ENCODE measurements around the gene TMEM86B.
A peak's percentile ranks its signal among the peaks of the same experiment; 100 is the strongest.

The TMEM86B gene

GRCh38 chr19:55257461-55258420 is 29.2 kb upstream of the TMEM86B start:
- peak; percentile 20 for DNase-seq

DNA sequence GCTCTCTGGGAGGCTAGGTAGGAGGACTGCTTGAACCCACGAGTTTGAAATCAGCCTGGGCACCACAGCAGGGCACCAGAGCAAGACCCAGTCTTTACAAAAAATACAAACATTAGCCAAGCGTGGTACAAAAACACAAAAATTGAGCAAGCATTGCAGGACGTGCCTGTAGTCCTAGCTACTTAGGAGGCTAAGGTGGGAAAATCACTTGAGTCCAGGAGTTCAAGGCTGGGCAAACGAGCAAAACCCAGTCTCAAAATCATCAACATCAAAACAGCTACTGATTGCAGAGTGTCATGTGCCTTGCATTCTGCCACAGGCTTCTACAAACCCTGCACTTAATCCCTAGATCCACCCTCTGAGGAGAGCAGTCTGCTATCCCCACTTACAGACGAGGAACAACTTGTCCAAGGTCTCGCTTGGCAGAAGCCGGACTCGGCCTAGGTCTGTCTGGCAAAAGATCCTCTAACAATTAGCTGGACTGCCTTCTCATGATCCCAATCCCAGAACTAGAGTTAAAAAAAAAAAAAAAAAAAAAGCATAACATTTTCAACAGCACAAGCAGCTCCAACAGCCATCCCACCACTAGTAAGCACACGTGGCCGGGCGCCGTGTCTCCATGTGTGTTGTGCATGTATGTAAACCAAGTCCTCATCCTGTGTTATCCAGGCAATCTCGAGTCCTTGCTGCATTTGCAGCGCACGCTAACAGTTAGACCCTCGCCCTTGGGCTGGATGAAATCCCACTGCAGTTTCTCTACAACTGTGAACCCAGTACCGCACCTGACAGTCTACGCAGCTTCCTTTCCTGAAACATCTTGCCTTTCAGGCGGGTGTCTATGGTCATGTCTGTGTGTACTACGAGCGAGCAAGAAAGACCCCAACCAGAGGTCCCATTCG is 28.2 kb upstream of the TMEM86B start:
- DNase-seq = no peak

DNA sequence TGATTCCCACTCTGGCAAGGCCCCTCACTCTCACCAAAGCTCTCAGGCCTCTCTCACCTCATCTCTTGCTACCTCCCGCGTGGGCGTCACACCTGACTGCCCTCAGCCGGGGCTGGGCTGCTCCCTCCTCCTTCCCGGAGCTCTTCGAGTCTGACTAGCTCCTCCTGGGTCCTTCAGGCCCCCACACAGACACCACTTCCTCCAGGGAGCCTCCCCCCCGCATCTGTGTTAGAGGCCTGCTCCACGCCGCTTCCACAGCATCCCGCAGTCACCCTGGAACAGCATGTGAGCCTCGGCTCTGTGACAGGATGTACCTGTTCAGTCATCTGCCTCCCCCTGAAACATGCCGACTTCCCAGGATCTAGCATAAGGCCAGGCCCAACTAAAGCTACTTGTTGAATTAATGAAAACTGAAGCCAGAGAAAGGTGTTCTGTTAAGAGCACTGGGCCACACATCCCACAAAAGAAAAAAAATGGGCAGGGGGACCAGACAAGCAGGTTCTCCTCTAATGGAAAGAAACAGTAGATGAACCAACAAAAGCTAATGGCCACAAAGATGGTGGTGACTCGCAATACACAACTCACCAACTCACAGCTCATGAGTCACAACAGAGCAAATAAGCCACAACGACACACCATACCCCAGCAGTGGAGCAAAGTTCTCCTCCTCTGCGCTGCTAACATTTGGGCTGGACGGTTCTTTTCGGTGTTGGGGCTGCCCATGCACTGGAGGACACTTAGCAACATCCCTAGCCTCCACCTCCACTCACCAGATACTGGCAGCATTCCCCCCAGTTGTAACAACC is 27.3 kb upstream of the TMEM86B start:
- peak; percentile 71 for DNase-seq

DNA sequence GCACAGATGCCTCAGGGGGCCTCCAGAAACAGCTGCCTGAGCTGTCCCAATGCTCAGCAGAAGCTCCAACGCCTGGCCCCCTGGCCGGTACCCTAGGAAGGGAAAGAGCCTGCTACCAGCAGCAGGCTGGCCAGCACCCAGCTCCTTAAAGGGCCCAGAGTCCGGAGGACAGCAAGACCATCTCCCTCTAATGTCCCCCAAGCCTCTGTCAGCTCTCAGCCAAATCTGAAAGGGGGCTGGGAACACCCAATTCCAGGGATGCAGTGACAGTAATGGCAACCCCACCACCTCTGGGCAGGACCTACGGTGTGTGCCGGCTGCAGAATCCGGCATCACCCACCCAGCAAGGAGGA is 26.0 kb upstream of the TMEM86B start:
- no peak for DNase-seq

- peak; percentile 56 for DNase-seq
These were observed 25.5 kb upstream of the TMEM86B start for GRCh38 chr19:55253842-55254624.

GRCh38 chr19:55252760-55253663 is 24.4 kb upstream of the TMEM86B start:
- no peak for DNase-seq

DNA sequence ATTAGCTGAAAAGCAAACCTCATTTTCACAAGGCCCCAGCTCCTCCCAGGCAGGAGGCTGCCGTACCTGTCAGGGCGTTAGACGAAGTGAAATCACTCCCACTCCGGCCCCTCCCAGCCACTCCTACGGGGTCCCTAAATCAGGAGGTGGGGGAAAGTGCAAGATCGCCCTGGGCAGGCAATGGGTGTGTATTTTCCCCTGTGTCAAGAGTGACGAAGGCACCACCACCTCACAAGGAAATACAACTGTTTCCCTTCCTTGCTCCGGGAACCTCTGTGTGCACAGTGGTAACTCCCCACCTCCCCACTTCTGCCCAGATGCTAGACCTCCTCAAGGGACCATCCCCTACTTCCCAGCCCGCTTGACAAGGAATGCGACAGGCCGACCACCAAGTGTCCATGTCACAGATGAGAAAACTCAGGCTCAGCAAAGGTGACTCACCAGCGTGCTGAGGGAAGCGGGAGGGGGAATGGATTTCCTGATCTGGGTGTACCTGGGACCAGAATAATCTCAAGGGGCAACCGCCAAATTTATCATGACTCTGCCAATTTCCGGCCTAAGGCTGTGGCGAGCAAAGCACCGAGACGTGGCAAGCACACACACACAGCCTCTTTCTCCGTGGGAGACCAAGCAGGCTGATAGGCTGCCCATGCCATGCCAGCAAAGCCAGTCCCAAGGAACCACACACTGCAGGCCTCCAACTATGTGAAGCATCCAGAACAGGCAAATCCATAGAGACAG is 22.9 kb upstream of the TMEM86B start:
- DNase-seq = peak; percentile 48

- DNase-seq = no peak
These were observed 21.9 kb upstream of the TMEM86B start for GRCh38 chr19:55250262-55251036.

- DNase-seq = no peak
These were observed 21.3 kb upstream of the TMEM86B start for GRCh38 chr19:55249841-55250240.

DNA sequence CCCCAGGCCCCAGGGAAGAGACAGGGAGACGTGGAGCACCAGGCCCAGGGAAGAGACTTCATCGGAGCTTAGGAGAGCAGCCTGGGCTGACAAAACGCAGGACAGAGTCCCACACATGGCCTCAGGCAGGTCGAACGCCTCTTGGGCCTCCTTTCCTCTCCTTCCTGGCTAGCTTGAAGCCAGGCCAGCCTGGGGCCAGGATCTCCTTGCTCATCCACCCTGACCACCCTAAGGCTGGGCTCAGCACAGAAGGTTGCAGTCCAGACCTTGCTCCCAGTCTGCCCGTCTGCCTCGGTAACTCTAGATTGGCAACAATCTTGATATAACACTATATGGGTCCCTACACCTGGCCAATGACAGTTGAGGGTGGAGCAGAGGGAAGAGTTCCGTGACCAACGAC is 20.1 kb upstream of the TMEM86B start:
- no peak for DNase-seq

DNA sequence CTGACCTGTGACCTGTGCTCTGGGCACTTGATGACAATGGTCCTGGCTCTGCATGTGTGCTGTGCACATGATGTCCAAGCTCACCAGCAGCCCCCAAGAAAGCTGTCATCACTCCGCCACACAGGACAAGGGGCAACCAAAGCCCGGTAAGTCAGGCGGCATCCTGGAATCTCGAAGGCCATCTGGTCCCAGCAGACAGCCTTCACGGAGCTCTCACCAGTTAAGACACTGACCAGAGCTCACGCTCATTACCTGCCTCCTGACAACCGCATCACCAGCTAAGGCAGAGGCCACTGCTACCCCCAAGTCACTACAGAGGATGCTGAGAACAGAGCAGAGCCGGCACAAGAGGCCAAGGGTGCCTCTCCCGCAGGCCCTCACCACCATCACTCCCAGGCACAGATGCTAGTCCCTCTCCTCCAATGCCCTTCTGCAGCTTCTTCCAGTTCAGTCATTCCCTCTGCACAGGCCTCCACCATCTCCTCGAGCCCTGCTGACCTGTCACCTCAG is 19.7 kb upstream of the TMEM86B start:
- no peak for DNase-seq

GRCh38 chr19:55247621-55248099 is 19.1 kb upstream of the TMEM86B start:
- no peak for DNase-seq

DNA sequence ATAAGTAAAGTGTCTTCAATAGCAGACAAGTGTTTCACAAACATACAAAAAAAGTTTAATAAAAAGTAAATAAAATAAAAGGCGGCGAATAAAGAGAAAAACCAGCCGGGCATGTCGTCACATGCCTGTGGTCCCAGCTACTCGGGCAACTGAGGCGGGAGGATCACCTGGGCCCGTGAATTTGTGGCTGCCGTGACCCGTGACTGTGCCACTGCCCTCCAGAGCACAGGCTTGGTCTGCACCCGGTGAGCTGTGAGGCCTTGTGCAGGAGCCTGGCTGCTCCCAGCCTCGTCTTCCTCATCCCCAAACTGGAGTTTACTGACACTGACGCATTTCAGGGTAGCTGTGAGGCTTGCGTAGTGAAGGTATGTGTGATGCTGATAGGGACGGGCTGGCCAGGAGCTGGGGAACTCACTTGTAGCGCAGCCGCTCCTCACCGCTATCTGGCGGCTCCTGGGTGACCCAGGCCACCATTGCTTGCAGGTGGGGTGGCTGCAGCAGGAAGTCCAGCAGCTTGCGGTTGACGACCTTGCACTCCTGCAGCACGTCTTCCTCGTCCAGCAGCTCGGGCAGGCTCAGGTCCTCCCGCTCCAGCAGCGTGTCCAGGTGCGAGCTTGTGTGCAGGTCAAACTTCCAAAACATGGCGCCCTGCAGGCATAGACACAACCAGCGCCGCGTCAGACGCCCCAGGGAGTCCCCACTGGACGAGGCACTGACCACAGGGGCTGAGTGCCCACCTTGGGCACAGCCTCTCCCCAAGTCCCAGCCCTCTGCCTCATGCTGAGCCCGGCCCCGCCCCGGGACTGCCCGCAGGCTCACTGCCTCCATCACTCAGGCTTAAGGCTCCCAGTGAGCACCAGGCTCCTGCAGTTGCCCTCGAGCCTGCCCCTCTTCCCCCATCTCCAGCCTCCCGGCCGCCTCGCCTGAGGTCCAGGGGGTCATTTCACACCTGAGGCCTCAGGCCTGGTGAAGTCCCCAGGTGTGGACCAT is 18.2 kb upstream of the TMEM86B start:
- DNase-seq = no peak

- no peak for DNase-seq
These were observed 16.8 kb upstream of the TMEM86B start for GRCh38 chr19:55245236-55245904.

GRCh38 chr19:55244004-55244680 is 15.6 kb upstream of the TMEM86B start:
- no peak for DNase-seq

DNA sequence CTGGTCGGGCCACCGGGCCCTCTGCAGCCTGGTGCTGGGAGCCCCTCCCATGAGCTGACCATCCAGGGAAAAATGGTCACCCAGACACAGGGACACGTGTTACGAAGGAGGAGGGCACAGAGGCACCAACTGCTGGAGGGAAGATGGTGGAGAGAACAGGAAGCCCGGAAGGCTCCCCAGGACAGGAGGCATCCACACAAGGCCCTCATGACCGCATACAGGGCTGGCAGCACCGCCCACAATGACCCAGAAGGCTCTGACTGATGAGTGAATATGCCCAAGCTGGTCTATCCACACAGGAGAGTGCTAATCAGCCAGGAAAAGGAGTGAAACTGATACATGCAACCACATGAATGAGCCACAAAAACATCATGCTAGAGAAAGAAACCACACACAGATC is 14.0 kb upstream of the TMEM86B start:
- no peak for DNase-seq

Measured in stimulated activated CD4-positive, alpha-beta T cell treated with anti-CD3 and anti-CD28 coated beads, Interleukin-1b, Interleukin-23, amount 100 ng/mL, for 48 hours (primary cell).